Fibroblast of the aortic adventitia (primary cell): ENCODE measurements around the gene PDE3B. TPM values are rescaled to one million over a fixed set of nuclear protein-coding genes. Genes with fewer than 3 reads are reported as not detected.
A peak's percentile ranks its signal among the peaks of the same experiment; 100 is the strongest.

ENCODE experiments used
- DNase-seq: peaks from one replicate; pipeline ENCODE4 v3.0.0-alpha.2; 2010; ENCODE audit warnings: low read depth
- H3K4me3 ChIP-seq: 2 replicates; pipeline ENCODE4 v1.5.1; 2011; ENCODE audit warnings: low read depth, mild to moderate bottlenecking, control low read depth, low read length, moderate library complexity
- CTCF ChIP-seq: IDR thresholded peaks from 2 replicates; pipeline ENCODE4 v1.5.1; 2011; ENCODE audit warnings: mild to moderate bottlenecking, low read length, control low read depth, inconsistent platforms; ENCODE audit not compliant: insufficient read depth
- total RNA-seq: library from RNA; depleted of rRNA; stranded (reverse); fragments of >200 nt; gene quantifications from 2 replicates; pipeline ENCODE4 v1.2.3, GENCODE V29; 2012; ENCODE audit warnings: low replicate concordance

The PDE3B gene
- total RNA-seq, 1 donor, result 2.8 TPM

GRCh38 chr11:14905104-14906033 lies 261.8 kb downstream of the PDE3B start:
- TF ChIP-seq CTCF, result peak; percentile 53
- H3K4me3 ChIP-seq, result peak overlapping the region; percentile 59
- peak; percentile 33 for DNase-seq

GRCh38 chr11:14906578-14906977 lies 263.0 kb downstream of the PDE3B start:
- TF ChIP-seq CTCF, result no peak
- H3K4me3 ChIP-seq, result no peak overlapping the region
- no peak for DNase-seq

- no peak for DNase-seq
- H3K4me3 ChIP-seq, result no peak overlapping the region
- TF ChIP-seq CTCF, result no peak
Measured at GRCh38 chr11:14906993-14907392, 263.4 kb downstream of the PDE3B start.

- DNase-seq, result peak; percentile 43
- TF ChIP-seq CTCF, result peak; percentile 77
Measured at GRCh38 chr11:14907411-14908213, 264.0 kb downstream of the PDE3B start.

GRCh38 chr11:14908214-14908880 lies 264.7 kb downstream of the PDE3B start:
- H3K4me3 ChIP-seq, result no peak overlapping the region
- peak; percentile 68 for DNase-seq
- TF ChIP-seq CTCF, result peak; percentile 68

More at GRCh38 chr11:14907411-14908213, 264.0 kb downstream of the PDE3B start:
- no peak overlapping the region for H3K4me3 ChIP-seq

GRCh38 chr11:14914536-14914935 lies 270.9 kb downstream of the PDE3B start:
- H3K4me3 ChIP-seq, result no peak overlapping the region
- TF ChIP-seq CTCF, result no peak
- DNase-seq, result no peak
